GM12878 (cell line): ENCODE results near the gene B4GALT5. TPM values are rescaled to one million over a fixed set of nuclear protein-coding genes. Genes with fewer than 3 reads are reported as not detected.

Source experiments
- ATAC-seq: fragments of 200-7000 bp; cut with Tn5 transposase; 3 replicates; pipeline ENCODE4 v1.9.1; 2020; ENCODE audit warnings: mild to moderate bottlenecking, moderate library complexity
- BruUV-seq: library from RNA; stranded (reverse); fragments of 400-500 nt; replicated peaks from 2 replicates; lab custom pipeline; 2021; lab: Mats Ljungman, UMichigan
- CTCF ChIA-PET: fragments of 300-600 bp; sonication (Branson Sonifier 250); formaldehyde crosslinking; extraction: SDS; loops from one replicate; lab custom pipeline; 2021; ENCODE audit warnings: inconsistent platforms; lab: Yijun Ruan, JAX
- POLR2A ChIA-PET: fragments of 350-600 bp; formaldehyde crosslinking; extraction: SDS; loops from one replicate; lab custom pipeline; 2021; ENCODE audit warnings: inconsistent platforms; lab: Charles Lee
- RAD21 ChIA-PET: fragments of 300-600 bp; sonication (Branson Sonifier 250); formaldehyde crosslinking; loops from one replicate; lab custom pipeline; 2023; ENCODE audit warnings: antibody characterized with exemption; ENCODE audit not compliant: unreplicated experiment; lab: Charles Lee
- SMC1A ChIA-PET: fragments of 300-600 bp; sonication (Branson Sonifier 250); formaldehyde crosslinking; loops from one replicate; lab custom pipeline; 2023; ENCODE audit not compliant: unreplicated experiment, uncharacterized antibody; lab: Charles Lee
- DNase-seq: peaks from one replicate; pipeline ENCODE4 v3.0.0-alpha.2; 2011; ENCODE audit warnings: low read depth, low spot score
- FAIRE-seq: peaks from 3 replicates; lab custom pipeline; 2011; peaks lifted over from hg19 to GRCh38; lab: Jason Lieb, UNC
- H2AFZ ChIP-seq: 2 replicates; pipeline ENCODE4 v1.6.0; 2011; ENCODE audit warnings: low read depth, low read length, control low read depth; ENCODE audit not compliant: control insufficient read depth
- H3K27ac ChIP-seq: 2 replicates; pipeline ENCODE4 v1.5.1; 2011; ENCODE audit warnings: control low read depth; ENCODE audit not compliant: control insufficient read depth, insufficient read depth
- H3K27me3 ChIP-seq, 2 experiments: replicated peaks in 1 of 2; 2 replicates each; pipeline versions ENCODE4 v1.6.0 to v1.6.1; 2011; ENCODE audit warnings: low read length in 1 of 2; ENCODE audit not compliant: control insufficient read depth in 2 of 2, insufficient read depth in 2 of 2
- H3K36me3 ChIP-seq, 2 experiments: 2 replicates each; pipeline ENCODE4 v1.5.1; 2011; ENCODE audit warnings: low read length in 1 of 2; ENCODE audit not compliant: control insufficient read depth in 2 of 2, insufficient read depth in 2 of 2
- H3K4me1 ChIP-seq: 2 replicates; pipeline ENCODE4 v1.6.1; 2011; ENCODE audit warnings: mild to moderate bottlenecking, low read length, moderate library complexity, mixed read lengths; ENCODE audit not compliant: control insufficient read depth, insufficient read depth
- H3K4me2 ChIP-seq: 2 replicates; pipeline ENCODE4 v1.6.0; 2011; ENCODE audit warnings: control low read depth; ENCODE audit not compliant: control insufficient read depth, insufficient read depth
- H3K4me3 ChIP-seq: fragments of 200-600 bp; sonication (generic); 2 replicates; pipeline ENCODE4 v1.5.1; 2016
- H3K79me2 ChIP-seq: 2 replicates; pipeline ENCODE4 v1.6.0; 2011; ENCODE audit warnings: low read length; ENCODE audit not compliant: control insufficient read depth, insufficient read depth
- H3K9ac ChIP-seq: 2 replicates; pipeline ENCODE4 v1.8.0; 2011; ENCODE audit warnings: low read length, control low read depth, mixed read lengths; ENCODE audit not compliant: control insufficient read depth, insufficient read depth
- H3K9me3 ChIP-seq: replicated peaks from 3 replicates; pipeline ENCODE4 v1.5.1; 2011; ENCODE audit warnings: mild to moderate bottlenecking, low read length; ENCODE audit not compliant: control insufficient read depth, insufficient read depth
- H4K20me1 ChIP-seq: 2 replicates; pipeline ENCODE4 v1.6.0; 2011; ENCODE audit not compliant: control insufficient read depth, insufficient read depth
- BMI1 ChIP-seq: fragments of 450-650 bp; IDR thresholded peaks from 2 replicates; pipeline ENCODE4 v1.6.1; 2016; ENCODE audit warnings: mild to moderate bottlenecking, moderate library complexity, borderline replicate concordance
- IKZF1 ChIP-seq: fragments of 450-650 bp; conservative IDR thresholded peaks from 2 replicates; pipeline ENCODE4 v1.6.1; 2017; ENCODE audit warnings: antibody characterized with exemption, mild to moderate bottlenecking
- IRF3 ChIP-seq: fragments of 450-650 bp; IDR thresholded peaks from 2 replicates; pipeline ENCODE4 v1.6.1; 2014; ENCODE audit warnings: mild to moderate bottlenecking
- IRF4 ChIP-seq: IDR thresholded peaks from 2 replicates; pipeline ENCODE4 v1.6.1; 2011; ENCODE audit warnings: low read depth, low read length
- MAX ChIP-seq: IDR thresholded peaks from 2 replicates; pipeline ENCODE4 v1.6.1; 2012; ENCODE audit warnings: low read depth, low read length, improper control_type of control experiment
- PAX5 ChIP-seq: IDR thresholded peaks from 2 replicates; pipeline ENCODE4 v1.6.1; 2011; ENCODE audit warnings: low read depth, low read length, borderline replicate concordance
- PML ChIP-seq: IDR thresholded peaks from 2 replicates; pipeline ENCODE4 v1.6.1; 2012; ENCODE audit warnings: low read length, inconsistent platforms
- POLR2AphosphoS5 ChIP-seq: IDR thresholded peaks from 2 replicates; pipeline ENCODE4 v1.6.1; 2011; ENCODE audit warnings: mild to moderate bottlenecking, low read length, inconsistent platforms
- PRDM15 ChIP-seq: fragments of 450-650 bp; formaldehyde crosslinking; IDR thresholded peaks from 2 replicates; pipeline ENCODE4 v1.4.0; 2020; ENCODE audit warnings: mild to moderate bottlenecking, moderate library complexity
- REST ChIP-seq: IDR thresholded peaks from 2 replicates; pipeline ENCODE4 v1.6.1; 2012; ENCODE audit warnings: mild to moderate bottlenecking, low read depth, low read length
- SREBF2 ChIP-seq: IDR thresholded peaks from 2 replicates; pipeline ENCODE4 v1.6.1; 2012; ENCODE audit warnings: mild to moderate bottlenecking, low read length
- ZNF384 ChIP-seq: IDR thresholded peaks from 2 replicates; pipeline ENCODE4 v1.6.1; 2012; ENCODE audit warnings: low read depth, mild to moderate bottlenecking, low read length, improper control_type of control experiment, borderline replicate concordance
- WGBS: methylation state at CpG from one replicate; pipeline ENCODE4 v1.1.6; 2016; ENCODE audit warnings: low lambda C conversion rate; ENCODE audit not compliant: insufficient replicate concordance, insufficient coverage; ENCODE audit errors: missing lambda C conversion rate; 5-methylcytosine and 5-hydroxymethylcytosine counted together
- in situ Hi-C: fragments of 300-500 bp; cut with MboI; formaldehyde crosslinking; loops from 9 replicates; pipeline ENCODE4 v1.14.3; 2018; ENCODE audit warnings: mixed read lengths
- intact Hi-C: fragments of 100-400 bp; cut with micrococcal nuclease; formaldehyde crosslinking; loops from one replicate; pipeline ENCODE4 v1.14.2; 2022; ENCODE audit not compliant: unreplicated experiment
- polyA plus RNA-seq, 11 experiments: library from polyadenylated mRNA; depleted of rRNA in 4 of 11; unstranded in 6 of 11; stranded (reverse) in 5 of 11; fragments of >200 nt; fragmentation: Nextera tagmentation in 4 of 11; fragmentation: Illumina TruSeq in 1 of 11; extraction: Ambion mirVana in 4 of 11; extraction: Trizol in 1 of 11; gene quantifications; 1 replicate in 1 of 11; 2 replicates in 10 of 11; pipeline versions ENCODE4 v1.2.1 to v1.2.3, GENCODE V29; 2011 to 2016; ENCODE audit warnings: inconsistent platforms in 2 of 11, missing spikeins in 2 of 11, low read depth in 1 of 11
- total RNA-seq, 4 experiments: library from RNA; depleted of rRNA in 3 of 4; stranded (reverse); fragments of >200 nt in 3 of 4; fragmentation: Illumina TruSeq in 1 of 4; extraction: Trizol in 1 of 4; gene quantifications; 2 replicates each; pipeline versions ENCODE4 v1.2.1 to v1.2.3, GENCODE V29; 2013 to 2021

The B4GALT5 gene
- total and polyA plus RNA-seq, 10 of the 15 experiments (the other 5 are each of a cell fraction or from before 2014, with no cell fraction given), result 2.0 to 55.5 (median 20.2) TPM

GRCh38 chr20:49682798-49683197, 30.9 kb downstream of the B4GALT5 start:
- intact Hi-C loops (no loop called here), in situ Hi-C loops (loop anchor here (25.0 kb wide), 1 partner anchor 830 kb away; the partner anchor contains the start of gene PTPN1)
- Histone ChIP-seq H4K20me1 (no peaks in the 10 kb centered on the region), H3K27me3 (no peaks in the 10 kb centered on the region), H3K9me3 (no peaks in the 10 kb centered on the region), H3K79me2 (peaks cover 77% of the 10 kb centered on the region), H3K36me3 (peaks cover 3 to 10% of the 10 kb centered on the region in 2 experiments; a peak in 3 of 4 replicates), H3K27ac (no peak overlapping the region), H2AFZ (no peak overlapping the region), H3K4me1 (peaks cover 52% of the 10 kb centered on the region), H3K4me2 (no peak overlapping the region), H3K9ac (no peak overlapping the region), H3K4me3 (no peak overlapping the region)
- RAD21 ChIA-PET, result no interaction called here
- TF ChIP-seq IRF4 (no peak), BMI1 (no peak), MAX (no peak), PRDM15 (no peak), POLR2AphosphoS5 (no peak), IRF3 (no peak), SREBF2 (no peak), IKZF1 (no peak), REST (no peak), PAX5 (no peak), ZNF384 (no peak), PML (no peak)
- no peak for FAIRE-seq
- ATAC-seq, result no peak
- 96% methylated on average over 4 of the region's 4 CpGs for WGBS
- DNase-seq, result no peak
- no TSS peak for BruUV-seq
- CTCF ChIA-PET, result no interaction called here
- POLR2A ChIA-PET, result interaction anchor here (0.6 to 0.7 kb wide), 3 partner anchors 13 to 238 kb away, joined by 4 to 6 read pairs (median 6); no protein-coding TSS in a partner anchor
- SMC1A ChIA-PET, result interaction anchor here (2.0 kb wide), 1 partner anchor 14 kb away, joined by 7 read pairs; no protein-coding TSS in a partner anchor
